ENCODE results near the gene FGD2.
A peak's percentile ranks its signal among the peaks of the same experiment; 100 is the strongest.

FGD2 gene

GRCh38 chr6:37005061-37005810, at the start of gene FGD2:
Gene FGD2, plus strand, starts transcription at chr6:37005655. Its CDS starts 163 bp downstream, at chr6:37005818.
- DNase-seq = peak; percentile 82

DNA sequence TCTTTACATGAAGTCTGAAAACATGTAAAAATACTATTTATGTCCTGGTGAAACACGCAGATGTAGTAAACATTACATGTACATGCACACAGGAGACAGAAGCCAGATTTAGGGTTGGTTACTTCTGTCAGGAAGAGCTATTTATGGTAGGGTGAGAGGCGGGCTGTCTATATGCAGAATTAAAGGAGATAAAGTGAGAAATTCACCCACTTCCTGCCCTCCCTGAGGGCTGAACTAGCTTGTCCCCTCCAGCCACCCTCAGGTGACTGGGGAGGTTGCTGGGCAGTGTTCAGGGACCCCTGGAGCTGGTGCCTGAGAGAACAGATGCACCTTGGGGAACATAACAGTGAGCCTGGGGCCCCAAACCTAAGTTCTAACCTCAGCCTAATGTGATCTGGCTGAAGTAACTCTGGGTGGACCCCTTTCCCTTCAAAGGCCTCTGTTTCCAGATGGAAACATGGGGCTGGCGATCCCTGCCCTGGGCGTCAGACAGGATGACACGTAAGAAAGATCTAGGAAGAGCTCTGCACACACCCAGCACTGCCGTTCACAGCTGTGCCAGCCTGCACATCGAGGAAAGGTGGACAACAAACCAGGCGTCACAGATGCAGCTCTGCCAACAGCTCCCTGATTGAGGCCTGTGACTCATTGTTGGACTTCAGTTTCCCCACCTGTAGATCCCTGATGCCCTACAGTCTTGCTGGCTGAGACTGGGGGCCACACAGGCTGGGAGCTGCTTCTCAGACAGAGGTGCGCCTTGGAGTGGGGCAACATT, 49.6 kb upstream of the FGD2 start:
- DNase-seq = no peak

DNA sequence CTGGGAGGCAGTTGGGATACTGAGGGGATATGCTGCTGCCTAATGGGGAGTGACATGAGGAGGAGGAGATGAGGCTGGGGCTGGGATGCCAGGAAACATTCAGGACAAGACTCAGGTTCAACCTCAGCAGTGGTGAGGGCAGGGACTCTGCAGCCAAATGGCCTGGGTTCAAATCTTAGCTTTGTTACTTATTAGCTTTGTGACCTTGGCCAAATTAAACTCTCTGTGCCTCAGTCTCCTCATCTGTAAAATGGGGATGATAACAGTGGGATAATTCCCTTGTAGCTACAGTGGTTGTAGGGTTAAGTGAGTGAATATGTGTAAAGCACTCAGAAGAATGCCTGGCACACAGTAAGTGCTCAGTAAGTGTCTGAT, 49.0 kb upstream of the FGD2 start:
- no peak for DNase-seq

DNA sequence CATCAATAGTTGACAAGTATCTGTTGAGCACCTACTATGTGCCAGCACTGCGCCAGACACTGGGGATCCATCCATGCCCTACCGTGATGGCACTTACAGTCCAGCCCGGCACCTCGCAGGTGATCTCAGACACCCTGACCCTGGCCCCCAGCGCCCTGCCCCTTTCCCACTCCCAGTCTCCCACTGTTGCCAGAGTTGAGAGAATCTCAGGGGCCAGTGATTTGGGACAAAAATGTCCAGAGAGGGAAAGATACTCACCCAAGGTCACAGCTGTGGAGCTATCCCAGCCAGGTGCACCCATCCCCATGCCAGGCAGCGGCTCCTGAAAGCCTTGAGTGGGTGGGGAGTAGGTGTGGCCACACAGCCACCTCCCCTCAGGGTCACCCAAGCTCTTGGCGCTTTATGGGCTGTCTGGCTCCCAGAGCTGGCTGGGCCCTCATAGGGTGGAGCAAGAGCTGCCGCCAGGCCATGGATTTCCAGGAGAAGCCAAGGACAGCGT, 47.6 kb upstream of the FGD2 start:
- no peak for DNase-seq

DNA sequence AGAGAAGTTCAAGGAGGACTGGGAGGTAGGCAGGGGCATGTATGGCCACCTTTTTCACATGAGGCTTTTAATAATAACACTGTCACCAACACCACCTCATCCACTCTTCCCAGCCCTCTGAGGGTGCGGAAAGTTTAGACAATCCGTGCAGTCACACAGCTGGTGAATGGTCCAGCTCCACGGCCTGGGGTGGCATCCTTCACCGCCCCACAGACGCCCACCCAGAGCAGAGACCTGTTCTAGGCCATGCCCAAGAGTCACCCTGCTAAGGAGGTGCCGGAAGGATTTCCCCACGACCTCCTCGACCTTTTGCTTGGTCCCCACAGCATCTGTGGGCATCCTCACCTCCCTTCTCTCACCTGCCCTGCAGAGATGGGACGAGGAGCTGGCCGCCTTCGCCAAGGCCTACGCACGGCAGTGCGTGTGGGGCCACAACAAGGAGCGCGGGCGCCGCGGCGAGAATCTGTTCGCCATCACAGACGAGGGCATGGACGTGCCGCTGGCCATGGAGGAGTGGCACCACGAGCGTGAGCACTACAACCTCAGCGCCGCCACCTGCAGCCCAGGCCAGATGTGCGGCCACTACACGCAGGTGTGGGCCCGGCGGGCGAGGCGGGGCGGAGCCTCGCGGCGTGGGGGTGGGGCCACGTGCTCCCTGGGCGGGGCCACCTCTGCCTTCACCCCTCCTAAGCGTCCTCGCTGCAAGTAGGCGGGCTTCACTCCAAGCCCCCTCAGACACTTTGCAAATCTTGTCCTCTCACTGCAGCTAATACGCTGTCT, 46.5 kb upstream of the FGD2 start:
- no peak for DNase-seq

GRCh38 chr6:36959555-36960250, 45.8 kb upstream of the FGD2 start:
- DNase-seq = no peak

DNA sequence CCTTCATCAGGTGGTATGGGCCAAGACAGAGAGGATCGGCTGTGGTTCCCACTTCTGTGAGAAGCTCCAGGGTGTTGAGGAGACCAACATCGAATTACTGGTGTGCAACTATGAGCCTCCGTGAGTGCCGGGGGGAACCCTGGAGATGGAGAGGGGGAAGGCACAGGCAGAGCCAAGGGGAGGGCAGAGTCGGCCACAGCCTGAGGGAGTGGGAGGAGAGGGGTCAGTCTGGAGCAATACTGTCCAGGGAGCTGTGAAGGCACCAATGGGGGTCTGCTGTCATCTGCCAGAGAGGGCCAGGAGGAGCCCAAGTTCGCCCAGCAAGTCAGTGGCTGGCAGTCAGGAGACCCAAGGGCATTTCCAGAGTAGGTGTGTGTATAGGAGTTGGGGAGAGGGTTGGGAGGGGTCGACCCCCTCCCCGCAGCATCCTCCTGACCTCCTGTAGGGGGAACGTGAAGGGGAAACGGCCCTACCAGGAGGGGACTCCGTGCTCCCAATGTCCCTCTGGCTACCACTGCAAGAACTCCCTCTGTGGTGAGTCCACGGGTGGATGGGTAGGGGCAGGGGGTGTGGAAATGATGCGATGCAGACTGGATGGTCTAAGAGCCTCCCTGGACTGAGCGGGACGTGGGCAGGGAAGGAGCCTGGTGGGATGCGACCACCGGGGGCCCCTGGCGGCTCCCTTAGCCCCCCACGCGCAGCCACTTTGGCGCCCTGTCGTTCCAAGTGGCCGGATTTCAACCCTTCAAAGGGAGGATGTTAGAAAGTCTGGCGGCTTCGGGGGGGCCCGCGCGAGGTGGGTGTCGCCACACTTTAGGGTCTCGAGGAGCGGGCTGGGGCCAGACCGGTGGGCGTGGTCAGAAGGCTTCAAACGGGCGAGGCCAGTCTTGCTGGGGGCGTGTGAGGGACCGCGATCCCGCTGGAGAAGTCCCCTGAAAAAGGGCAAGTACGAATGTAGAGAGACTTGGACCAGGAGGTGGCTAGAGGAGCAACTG, 43.7 kb upstream of the FGD2 start:
- DNase-seq = no peak

- peak; percentile 38 for DNase-seq
These were observed 42.6 kb upstream of the FGD2 start for GRCh38 chr6:36962874-36963273.

GRCh38 chr6:36963451-36964290, 41.8 kb upstream of the FGD2 start:
- DNase-seq = peak; percentile 94

DNA sequence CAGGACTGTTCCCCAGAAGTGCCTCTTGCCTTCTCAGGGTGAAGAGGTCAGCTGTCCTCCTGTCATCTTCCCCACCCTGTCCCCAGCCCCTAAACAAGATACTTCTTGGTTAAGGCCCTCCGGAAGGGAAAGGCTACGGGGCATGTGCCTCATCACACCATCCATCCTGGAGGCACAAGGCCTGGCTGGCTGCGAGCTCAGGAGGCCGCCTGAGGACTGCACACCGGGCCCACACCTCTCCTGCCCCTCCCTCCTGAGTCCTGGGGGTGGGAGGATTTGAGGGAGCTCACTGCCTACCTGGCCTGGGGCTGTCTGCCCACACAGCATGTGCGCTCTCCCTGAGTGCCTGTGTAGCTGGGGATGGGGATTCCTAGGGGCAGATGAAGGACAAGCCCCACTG, 41.1 kb upstream of the FGD2 start:
- DNase-seq = no peak

DNA sequence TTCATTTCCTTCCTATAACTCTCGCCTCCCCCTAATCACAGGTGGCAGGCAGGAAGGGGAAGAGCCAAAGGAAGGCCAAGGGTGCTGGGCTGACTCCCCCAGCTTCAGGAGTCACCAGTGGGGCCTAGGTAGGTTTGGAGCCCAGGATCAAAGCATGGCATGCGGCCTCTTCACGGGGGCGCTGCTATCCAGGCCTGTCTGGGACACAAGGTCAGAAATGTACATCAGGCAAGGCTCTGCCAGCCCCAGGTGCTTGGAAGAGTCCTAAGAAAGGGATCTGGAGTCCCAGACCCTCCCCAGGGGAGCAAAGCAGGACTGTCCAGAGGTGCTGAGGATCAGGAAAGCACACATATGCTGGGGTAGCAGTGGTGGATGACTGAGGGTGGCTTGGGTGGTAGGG, 40.5 kb upstream of the FGD2 start:
- no peak for DNase-seq

DNA sequence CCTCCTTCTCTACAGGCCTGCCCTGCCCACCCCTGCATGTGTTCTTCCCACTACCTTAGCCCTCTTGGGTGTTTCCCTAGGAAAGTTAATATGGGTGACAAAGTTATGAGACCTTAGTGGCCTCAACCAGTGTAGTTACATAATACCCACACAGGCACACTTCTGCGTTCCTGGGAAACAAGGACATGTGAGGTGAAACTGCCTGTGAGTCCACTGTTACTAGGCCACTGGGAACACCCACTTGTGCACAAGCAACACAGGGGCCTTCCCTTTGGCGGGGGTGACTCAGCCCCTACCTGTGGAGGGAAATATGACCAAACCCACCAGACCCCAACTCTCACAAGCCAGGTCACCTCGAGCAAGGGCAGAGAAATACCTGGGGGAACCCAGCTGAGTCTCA, 38.2 kb upstream of the FGD2 start:
- no peak for DNase-seq

DNA sequence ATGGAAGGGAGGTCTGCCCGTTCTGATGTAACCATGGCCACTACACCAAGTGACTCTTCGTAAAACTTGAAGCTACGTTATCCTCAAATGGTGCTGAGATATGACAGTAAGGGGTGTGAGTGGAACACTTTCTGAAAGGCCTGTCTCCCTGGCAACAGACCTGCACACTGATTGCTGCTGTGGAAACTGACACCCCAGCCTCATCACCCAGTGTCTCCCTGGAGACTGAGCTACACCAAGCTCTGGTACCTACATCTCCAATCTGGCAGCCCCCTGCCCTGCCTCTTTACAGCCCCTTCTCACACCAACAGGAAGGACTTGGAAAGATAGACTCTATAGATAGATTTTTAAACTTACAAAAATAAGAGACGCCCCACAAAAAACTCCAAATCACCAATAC, 37.7 kb upstream of the FGD2 start:
- no peak for DNase-seq

DNA sequence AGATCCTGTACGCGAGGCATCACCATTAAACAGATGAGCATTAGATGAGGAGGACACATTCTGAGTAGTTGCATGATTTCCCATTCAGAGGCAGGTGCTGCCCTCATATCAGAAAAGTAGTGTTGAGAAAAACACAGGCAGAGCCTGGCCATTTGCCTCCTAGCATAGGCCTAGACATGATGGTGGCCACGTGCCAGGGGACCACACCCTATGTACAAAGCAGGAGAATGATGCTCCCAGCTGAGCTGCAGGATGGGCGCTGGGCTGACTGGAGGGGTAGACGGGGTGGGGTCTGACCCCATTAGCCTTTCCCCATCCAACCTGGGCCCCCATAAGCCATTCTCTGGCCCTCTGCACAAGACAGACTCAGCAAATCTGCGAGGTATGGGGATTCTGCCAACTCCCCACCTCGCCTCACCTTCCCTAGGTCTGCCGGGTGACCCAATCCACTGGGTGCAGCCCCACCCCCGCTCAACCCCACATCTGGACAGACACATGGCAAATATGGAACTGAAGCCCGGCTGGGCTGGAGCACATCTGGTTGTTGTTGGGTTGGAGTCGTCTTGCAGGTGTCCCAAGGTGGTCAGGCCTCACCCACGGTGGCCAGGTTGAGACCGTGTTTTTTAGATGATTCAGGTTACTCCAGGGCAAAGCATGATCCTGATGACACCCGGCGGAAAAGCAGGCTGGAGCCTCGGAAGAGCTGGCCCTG, 37.0 kb upstream of the FGD2 start:
- DNase-seq = no peak

- no peak for DNase-seq
These were observed 36.2 kb upstream of the FGD2 start for GRCh38 chr6:36969240-36969691.

GRCh38 chr6:36969988-36970891, 35.2 kb upstream of the FGD2 start:
- DNase-seq = no peak

GRCh38 chr6:36970892-36971842, 34.3 kb upstream of the FGD2 start:
- no peak for DNase-seq

Data from RPMI8226 (cell line).